ENCODE measurements around the gene WBP1L.
"Not testable (repeated sequence)": the region's sequence is repeated elsewhere in the genome, so short reads cannot be mapped to it uniquely, and the experiment has no call there.

The WBP1L gene

DNA sequence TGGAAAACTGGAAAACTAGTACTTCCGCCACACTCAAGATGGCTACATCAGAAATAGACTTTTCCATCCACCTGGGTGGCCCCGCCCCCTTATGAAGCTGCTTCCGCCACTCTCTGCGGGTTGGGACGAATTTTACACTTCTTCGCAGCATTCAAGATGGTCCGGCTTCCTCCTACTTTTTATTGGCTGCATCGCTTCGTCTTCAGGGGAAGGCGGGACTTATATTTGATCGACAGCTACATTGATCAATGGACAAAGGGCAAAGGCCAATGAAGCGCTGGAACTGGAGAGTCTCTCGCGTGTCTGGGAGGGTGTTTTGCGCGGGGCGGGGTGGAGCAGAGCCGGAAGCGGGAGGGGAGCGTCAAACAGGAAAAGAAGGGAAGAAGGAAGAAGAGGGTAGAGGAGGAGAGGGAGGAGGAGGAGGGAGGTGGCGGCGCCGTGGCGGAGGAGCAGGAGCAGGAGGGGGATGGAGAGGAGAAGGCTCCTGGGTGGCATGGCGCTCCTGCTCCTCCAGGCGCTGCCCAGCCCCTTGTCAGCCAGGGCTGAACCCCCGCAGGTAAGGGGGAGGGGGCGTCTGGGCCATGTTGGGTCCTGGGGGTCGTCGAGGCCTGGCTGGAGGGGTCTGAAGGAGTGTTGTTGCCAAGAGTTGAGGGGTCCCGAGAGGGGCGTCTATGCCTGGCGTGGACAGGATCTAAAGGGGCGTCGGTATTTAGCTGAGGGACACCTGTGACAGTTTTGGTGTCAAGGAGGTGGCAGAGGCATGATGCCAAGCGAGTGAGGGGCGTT, at the start of gene WBP1L:
Gene WBP1L (plus strand): TSS at position 361 of the 786 bp plus-strand sequence. CDS start 106 bp downstream, at position 467.
- DNase-seq, result peak; percentile 97 to 99 (median 99)

DNA sequence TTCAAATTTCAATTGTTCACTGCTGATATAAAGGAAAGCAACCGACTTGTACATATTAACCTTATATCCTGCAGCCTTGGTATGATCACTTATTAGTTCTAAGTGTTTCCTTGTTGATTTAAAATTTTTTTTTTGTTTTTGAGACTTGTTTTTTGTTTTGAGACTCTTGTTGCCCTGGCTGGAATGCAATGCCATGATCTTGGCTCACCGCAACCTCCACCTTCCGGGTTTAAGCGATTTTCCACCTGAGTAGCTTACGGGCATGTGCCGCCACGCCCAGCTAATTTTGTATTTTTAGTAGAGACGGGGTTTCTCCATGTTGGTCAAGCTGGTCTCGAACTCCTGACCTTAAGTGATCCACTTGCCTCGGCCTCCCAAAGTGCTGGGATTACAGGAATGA, 48.3 kb upstream of the WBP1L start:
- DNase-seq, result not testable (repeated sequence)

DNA sequence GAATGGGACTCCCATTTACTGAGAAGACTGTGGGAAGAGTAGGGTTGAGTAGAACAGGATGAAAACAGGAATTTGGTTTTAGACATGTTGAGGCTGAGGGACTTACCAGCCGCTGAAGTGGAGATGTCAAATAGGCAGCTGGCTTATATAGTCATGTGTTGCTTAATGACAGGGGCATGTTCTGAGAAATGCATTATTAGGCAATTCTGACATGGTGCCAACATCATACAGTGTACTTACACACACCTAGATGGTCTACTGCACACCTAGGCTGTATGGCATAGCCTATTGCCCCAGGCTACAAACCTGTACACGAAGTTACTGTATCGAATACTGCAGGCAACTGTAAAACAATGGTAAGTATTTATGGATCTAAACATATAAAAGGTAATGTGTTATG, 47.0 kb upstream of the WBP1L start:
- no peak for DNase-seq

DNA sequence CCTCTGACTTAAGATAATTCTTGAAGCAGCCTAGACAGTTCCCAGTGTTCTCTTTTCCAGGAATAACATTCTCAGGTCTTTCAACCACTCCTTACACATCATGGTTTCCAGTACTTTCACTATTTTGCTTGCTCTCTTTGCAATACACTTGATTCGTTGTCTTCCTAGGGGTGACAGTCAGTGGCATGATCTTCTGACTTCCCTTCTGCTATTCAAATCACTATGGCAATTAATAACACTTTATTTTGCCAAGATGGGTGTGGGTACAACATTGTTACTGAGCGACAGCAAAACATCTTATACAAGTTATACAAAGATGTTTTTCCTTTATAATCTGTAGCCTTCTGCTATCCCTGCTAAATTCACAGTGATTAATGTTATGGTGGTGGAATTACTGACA, 44.9 kb upstream of the WBP1L start:
- DNase-seq, result no peak

DNA sequence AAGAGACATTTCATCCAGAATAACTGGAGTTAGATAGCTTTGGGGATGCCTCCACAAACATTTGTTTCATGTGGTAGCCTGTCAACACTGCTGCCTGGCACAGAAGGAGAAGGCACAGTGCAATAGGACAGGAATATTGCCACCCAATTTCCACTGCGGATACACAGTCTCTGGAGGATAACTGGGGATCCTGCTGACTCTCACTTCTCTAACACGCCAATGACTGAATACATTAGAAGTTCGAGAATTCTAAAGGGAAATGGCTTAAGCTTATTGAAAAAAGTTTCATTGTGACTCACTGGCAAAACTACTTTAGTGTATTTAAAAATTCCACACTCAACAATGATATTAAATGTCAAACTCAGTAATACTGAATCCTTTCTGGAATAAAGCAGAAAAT, 42.5 kb upstream of the WBP1L start:
- DNase-seq, result peak in 2 of 3 donors; percentile 23 to 39

DNA sequence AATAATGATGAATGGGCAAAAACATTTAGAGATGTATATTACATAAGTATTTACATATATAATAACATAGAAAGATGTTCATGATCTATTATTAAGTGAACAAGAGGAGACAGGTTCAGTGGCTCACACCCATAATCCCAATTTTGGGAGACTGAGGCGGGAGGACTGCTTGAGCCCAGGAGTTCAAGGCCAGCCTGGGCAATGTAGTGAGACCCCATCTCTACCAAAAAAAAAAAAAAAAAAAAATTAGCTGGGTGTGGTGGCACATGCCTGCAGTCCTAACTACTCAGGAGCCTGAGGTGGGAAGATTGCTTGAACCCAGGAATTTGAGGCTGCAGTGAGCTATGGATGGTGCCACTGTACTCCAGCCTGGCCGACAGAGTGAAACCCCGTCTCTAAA, 42.0 kb upstream of the WBP1L start:
- DNase-seq, result no peak

DNA sequence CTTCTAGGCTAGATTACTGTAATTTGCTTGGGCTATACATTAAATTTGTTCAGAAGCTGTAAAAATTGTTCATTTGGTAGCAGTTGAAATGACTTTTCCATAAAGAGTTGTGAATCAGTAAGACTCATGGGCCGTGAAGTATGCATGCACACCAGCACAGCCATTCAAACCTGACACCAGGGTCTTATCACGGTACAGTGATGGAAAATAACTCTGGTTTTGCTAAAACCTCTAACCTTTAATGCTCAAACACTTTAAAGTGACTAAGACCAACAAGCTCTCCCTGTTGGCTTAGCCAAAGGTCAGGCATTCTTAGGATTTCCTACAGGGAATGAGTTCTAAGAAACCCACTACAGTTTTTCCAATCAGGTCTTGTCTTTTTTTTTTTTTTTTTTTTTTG, 41.0 kb upstream of the WBP1L start:
- DNase-seq, result no peak

DNA sequence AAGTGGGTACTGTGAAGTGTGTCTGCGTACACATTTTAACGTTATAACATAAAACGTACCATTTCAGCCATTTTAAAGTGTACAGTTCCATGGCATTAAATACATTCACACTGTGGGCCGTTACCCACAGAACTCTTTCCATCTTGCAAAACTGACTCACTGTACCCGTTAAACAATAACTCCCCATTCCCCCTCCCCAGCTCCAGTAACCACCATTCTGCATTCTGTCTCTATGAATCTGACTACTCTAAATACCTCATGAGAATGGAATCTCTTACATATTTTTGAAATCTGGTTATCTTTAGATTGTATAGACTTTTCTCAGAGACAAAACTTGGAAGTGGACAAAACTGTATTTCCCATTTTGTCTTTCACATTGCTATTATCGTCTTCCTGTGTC, 38.8 kb upstream of the WBP1L start:
- no peak for DNase-seq

DNA sequence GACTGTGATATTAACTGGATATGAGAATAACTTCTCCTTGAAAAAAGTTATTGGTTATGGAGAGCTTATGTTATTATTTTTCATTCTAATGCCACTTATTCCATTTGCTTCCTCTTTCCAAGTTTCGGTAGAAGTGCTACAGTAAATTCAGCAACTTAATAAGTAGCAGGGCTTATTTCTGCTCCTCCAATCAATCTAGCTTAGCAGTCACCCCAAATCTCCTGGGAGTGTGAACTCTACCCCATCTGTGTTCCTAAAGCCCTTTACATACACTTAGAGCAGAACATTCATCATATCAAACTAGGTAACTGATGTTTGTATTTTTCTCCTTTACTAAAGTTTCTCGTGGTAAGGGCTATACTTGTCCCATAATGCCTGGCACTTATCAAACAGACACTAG, 38.2 kb upstream of the WBP1L start:
- peak in 1 of 3 donors; percentile 38 for DNase-seq

DNA sequence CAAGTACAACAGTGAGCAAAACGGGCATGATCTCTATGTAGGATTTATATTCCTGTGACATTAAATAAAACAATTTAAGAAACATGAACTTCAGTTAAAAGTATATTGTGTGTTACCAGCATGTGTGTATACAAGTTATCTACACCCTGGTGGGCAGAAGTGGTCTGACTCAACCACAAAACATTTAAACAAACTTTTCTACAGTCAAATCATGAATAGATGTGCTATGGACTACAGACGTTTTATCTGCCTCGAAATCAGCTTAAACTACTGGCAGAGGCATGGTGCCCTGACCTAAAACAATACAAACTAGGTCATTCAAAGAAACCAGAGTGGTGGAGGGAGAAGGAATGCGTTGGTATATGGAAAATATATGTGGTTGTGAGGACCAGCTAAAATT, 33.1 kb upstream of the WBP1L start:
- no peak for DNase-seq

DNA sequence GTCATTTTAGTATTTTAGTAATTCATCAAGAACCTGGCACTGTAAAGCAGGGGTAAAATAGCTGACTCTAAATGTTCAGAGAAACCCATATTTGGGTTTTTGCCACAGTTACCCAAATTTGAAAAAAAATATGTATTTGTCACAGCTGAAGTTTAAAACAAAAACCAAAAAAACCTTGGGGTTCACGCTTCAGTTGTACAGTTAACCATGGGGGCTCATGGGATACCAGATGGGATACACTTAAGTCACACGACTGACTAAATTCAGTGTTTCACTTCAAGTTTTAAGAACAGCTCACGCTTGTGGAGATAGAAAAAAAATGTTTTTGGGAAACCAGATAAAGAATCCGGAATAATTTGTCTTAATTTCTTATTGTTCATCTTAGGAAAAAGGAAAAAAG, 31.7 kb upstream of the WBP1L start:
- DNase-seq, result no peak

DNA sequence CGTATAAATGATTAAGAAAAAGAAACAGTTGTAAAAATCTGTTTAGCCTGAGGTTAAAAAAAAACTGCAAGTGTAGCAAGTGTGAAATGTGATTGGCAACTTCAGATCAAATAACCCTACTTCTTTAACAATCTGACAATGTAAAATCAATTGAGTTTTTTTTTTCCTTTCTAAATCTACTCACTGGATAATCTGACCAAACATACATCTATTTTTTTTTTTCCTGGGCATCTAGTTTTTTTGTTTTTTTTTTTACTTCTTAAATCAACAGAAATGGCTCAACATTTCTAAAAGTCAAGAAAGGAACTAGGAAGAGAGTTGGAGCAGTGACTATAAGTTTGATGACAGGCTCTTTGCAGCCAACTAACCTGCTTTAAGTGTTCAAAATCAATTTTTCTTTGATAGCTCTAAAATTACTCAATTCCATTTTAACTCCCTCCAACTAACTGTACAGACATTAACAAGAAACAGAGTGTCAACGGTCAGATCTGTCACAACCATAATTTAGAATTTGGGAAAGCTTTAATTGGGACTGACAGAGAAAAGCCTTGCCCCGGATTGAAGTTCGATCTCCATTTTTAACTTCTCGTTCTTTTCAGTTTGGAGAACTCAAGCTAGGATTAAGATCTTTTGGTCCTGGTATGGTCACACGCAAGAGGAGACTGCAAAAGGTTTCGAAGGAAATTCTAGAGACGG, 30.8 kb upstream of the WBP1L start:
- peak in 2 of 3 donors; percentile 23 to 31 for DNase-seq

DNA sequence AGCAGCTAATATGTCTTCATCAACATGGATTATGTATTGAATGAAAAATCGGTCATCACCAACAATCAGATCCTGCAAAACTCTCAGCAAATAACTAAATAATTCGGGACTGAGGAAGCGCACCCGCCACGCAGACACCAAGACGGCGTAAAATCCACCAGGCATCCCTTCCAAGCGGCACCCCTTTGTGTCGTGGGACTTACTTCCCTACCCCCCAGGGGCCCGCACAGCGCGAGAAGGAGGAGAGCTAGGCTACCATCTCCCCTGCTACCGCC, 30.3 kb upstream of the WBP1L start:
- DNase-seq, result peak; percentile 83 to 93 (median 88)

DNA sequence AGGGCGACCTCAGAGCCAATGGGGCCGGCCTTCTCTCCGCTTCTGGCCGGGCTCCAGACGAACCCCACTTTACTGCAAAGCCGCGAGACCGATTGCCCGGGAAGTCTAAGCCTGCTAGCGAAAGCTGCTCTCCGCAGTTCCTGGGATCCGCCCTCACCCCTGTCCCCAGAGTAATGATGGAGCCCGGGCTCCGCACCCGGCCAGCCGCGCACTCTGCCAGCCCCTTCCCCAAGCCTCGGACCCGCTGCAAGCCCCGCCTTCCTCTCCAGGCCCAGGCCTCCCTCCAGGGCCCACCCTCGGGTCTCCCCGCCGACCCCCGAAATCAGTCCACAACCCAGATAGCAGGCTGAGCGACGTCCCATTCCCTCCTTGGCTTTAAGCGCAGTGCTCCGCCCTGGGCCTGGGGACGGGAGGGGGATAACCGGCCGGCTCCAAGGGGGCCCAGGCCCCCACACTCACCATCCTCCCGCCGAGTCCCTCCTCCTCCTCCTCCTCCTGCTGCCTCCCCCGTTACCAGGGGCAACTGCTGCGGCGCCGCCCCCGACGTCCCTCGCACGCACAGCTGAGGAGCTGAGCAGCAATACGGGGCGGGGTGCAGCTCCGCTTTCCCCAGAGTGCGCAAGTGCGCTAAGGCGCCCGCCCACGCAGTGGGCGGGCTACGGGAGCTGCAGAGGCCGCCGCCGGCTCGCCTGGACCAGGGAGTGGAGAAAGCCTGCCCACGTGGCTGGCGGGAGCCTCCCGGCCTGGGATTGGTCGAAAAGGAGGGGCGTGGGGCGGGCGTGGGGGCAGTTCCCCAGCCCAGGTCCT, 29.7 kb upstream of the WBP1L start, which contains the start of gene ARL3:
Gene ARL3 (minus strand): TSS at position 584 of the 807 bp plus-strand sequence. CDS start 122 bp downstream, at position 462.
- peak; percentile 100 for DNase-seq

DNA sequence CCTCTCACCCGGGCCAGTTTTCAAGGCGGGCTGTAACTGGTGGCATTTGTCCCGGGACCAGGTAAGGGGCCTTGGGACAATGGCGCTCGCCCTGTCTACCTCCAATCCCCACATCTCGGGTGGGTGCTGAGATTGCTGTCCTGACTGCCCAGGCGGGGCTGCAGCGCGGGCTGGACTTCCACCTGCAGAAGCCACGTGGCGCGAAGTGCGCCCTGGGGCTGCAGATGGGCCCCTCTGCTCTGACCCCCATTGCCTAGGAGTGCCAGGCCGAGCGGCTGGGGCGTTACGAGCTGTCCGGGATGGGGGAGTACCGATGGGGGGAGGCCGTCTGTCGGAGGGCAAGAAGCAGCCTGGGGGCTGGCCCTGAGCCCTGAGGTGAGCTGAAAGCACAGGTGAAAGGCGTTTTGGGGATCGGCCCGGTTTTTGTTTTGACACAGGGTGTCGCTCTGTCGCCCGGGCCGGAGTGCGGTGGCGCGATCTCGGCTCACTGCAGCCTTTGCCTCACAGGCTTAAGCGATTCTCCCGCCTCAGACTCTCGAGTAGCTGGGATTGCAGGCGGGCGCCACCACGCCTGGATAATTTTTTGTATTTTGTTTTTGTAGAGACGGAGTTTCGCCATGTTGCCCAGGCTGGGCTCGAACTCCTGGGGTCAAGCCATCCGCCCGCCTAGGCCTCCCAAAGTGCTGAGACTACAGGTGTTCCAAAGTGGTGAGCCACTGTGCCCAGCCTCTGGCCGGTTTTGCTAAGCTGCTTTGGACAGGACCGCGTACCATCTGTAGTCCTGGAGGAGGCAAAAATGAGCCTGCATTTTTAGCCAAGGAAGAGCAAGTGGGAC, 28.9 kb upstream of the WBP1L start, which contains the start of gene SFXN2:
Gene SFXN2 (plus strand): TSS at position 16 of the 835 bp plus-strand sequence. CDS start 12,001 bp downstream, outside the sequence.
- no peak for DNase-seq

DNA sequence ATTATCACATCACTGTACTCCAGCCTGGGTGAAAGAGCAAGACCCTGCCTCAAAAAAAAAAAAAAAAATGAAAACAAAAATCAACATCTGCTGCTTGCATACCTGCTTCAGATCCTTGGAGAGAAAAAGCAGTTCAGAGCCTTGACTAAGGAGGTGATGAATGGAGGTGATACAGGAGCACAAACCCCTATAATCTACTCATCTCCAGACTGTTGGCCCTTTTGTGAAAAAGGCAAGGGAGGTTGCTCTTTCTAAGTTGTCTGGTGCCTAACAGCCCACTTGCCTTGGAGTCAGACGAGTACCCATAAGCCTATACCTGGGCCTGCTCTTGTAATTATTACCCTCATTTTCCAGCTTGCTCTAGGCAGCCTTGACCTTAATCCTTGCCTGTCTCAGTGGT, 27.9 kb upstream of the WBP1L start:
- no peak for DNase-seq

DNA sequence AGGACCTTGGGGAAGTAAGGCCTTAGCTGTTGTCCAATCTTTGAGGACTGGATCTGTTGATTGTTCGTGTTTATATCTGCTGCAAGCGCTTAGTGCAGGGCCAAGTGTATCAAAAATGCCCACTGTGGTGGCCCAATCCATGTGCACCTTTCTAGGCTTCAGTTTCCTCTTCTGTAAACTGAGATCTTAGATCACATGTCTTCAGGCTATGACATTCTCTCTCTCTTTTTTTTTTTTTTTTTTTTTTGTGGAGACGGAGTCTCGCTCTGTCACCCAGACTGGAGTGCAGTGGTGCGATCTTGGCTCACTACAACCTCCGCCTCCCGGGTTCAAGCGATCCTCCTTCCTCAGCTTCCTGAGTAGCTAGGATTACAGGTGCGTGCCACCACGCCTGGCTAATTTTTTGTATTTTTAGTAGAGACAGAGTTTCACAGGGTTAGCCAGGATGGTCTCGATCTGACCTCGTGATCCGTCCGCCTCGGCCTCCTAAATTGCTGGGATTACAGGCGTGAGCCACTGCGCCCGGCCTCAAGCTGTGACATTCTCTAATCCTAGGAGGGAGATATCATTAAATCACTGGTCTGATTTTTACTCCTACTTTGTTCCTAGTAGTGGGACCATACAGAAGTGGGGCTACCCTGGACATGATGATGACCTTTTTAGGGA, 26.7 kb upstream of the WBP1L start:
- not testable (repeated sequence) for DNase-seq

DNA sequence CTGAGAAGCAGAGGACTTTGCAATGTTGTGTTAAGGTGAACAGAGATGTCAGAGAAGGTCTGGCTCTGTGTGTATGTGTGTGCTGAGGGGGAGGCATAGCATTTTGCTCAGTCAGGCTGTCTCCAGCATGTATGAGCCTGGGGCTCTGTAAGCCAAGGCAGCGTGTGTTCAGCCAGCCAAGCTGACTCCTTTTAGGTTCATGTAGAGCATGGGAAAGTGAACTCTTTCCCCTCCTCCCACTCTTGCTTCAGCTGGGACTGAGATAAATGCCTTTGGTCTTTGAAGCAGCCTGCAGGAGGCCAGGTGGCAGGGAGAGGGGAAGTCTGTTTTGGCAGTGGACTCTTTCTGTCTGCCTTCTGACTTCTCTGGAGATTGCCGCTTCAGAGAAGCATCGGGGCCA, 25.5 kb upstream of the WBP1L start:
- no peak for DNase-seq

DNA sequence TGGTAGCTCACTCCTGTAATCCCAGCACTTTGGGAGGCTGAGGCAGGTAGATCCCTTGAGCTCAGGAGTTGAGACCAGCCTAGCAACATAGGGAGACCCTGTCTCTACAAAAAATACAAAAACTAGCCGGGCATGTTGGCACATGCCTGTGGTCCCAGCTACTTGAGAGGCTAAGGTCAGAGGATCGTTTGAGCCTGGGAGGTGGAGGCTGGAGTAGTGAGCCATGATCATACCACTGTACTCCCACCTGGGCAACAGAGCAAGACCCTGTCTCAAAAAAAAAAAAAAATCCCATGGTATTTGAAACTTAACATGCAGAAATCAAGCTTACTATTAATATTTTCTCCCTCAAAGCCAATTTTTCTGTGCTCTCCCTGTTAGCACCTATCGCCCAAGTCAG, 23.4 kb upstream of the WBP1L start:
- no peak for DNase-seq

DNA sequence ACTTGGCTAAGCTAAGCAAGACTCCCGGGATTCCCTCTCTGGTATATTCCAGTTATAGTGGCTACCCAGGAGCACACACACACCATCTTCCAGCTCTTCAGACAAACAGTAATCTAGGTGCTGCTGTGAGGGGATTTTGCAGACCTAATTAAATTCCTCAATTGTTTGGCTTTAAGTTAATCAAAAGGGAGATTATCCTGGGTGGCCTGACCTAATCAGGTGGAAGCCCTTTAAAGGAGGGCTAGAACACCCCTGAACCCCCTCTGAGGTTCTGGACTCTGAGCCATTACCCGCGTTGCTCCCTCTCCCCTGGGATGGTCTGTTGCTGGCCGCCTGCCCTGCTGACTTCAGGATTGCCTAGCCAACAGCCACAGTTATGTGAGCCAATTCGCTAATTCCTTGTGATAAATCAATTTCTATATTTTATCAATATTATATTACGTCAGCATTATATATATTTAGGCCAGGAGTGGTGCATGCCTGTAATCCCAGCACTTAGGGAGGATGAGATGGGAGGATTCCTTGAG, 22.9 kb upstream of the WBP1L start:
- DNase-seq, result no peak

DNA sequence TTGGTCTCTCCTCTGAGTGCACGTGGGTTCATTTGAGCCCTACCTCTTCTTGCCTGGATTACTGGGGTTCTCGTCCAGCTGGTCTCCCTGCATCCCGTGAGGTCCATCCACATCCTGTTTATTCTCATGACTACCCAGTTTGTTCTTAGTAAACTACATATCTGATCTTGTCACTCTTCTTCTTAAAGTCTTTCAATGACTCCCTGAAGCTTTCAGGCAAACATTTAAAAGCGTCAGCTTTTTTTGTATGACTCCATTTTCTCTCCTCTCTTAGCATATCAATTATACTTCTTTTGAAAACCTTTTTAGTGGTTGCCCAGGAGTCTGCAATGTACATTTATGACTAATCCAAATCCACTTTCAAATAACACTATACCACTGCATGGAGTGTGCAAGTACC, 21.8 kb upstream of the WBP1L start:
- no peak for DNase-seq

DNA sequence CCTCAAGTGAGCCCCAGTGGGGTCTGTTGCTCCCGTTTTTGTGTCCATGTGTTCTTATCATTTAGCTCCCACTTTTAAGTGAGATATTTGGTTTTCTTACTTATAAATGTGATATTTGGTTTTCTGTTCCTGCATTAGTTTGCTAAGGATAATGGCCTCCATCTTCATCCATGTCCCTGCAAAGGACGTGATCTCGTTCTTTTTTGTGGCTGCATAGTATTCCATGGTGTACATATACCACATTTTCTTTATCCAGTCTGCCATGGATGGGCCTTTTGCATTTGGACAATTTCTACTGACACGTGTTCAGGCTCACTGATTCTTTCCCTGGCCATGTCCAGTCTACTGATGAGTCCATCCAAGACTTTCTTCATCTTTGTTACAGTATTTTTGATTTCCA, 19.8 kb upstream of the WBP1L start:
- no peak for DNase-seq
